Endothelial cell of umbilical vein (primary cell): ENCODE measurements around the gene PARN.
A peak's percentile ranks its signal among the peaks of the same experiment; 100 is the strongest.

Source experiments
- CTCF ChIP-seq, 2 donors: IDR thresholded peaks; 1 replicate in 1 of 2; 2 replicates in 1 of 2; pipeline ENCODE4 v1.5.1; 2011; ENCODE audit warnings: low read length in 2 of 2, mild to moderate bottlenecking in 2 of 2, moderate library complexity in 2 of 2, control low read depth in 1 of 2, inconsistent platforms in 1 of 2, low read depth in 1 of 2; ENCODE audit not compliant: insufficient read depth in 1 of 2; ENCODE audit errors: extremely low read depth in 1 of 2
- EZH2 ChIP-seq: IDR thresholded peaks from 2 replicates; pipeline ENCODE4 v1.6.1; 2012; ENCODE audit warnings: borderline replicate concordance, low read depth, mild to moderate bottlenecking, moderate library complexity, low read length, inconsistent platforms; ENCODE audit not compliant: severe bottlenecking
- FOS ChIP-seq: IDR thresholded peaks from 2 replicates; pipeline ENCODE4 v1.6.1; 2011; ENCODE audit warnings: mild to moderate bottlenecking, low read length, moderate library complexity, borderline replicate concordance; ENCODE audit not compliant: insufficient read depth
- GATA2 ChIP-seq: IDR thresholded peaks from 2 replicates; pipeline ENCODE4 v1.7.0; 2011; ENCODE audit warnings: low read depth, mild to moderate bottlenecking, moderate library complexity, mixed read lengths, low read length; ENCODE audit not compliant: insufficient read length, insufficient read depth
- JUN ChIP-seq: IDR thresholded peaks from 2 replicates; pipeline ENCODE4 v1.6.1; 2011; ENCODE audit warnings: borderline replicate concordance, low read depth; ENCODE audit not compliant: insufficient read length, insufficient read depth
- MAX ChIP-seq: IDR thresholded peaks from 2 replicates; pipeline ENCODE4 v1.6.1; 2011; ENCODE audit not compliant: insufficient read depth, insufficient read length
- MYC ChIP-seq: IDR thresholded peaks from one replicate; pipeline ENCODE4 v1.6.1; 2011; ENCODE audit warnings: mild to moderate bottlenecking, low read depth, low read length
- POLR2A ChIP-seq: IDR thresholded peaks from 2 replicates; pipeline ENCODE4 v1.6.1; 2012; ENCODE audit warnings: low read depth, mild to moderate bottlenecking, control low read depth, low read length
- POLR2AphosphoS5 ChIP-seq: IDR thresholded peaks from 2 replicates; pipeline ENCODE4 v1.6.1; 2012; ENCODE audit warnings: low read depth, mild to moderate bottlenecking, control low read depth, low read length, moderate library complexity; ENCODE audit not compliant: insufficient read depth

GRCh38 chr16:14487579-14487978 is 142.5 kb downstream of the PARN start:
- TF ChIP-seq CTCF (IDR thresholded peaks at IDR 0.05; ENCODE audit: extremely low read depth in 1 of 2, insufficient read depth in 1 of 2, low read depth in 1 of 2, low read length in 2 of 2) (no peak), EZH2 (no peak), POLR2A (no peak), POLR2AphosphoS5 (no peak), MAX (no peak), MYC (no peak), FOS (no peak), JUN (no peak), GATA2 (peak; percentile 89)
